GM19035 (cell line): ENCODE data around the gene VSTM1.

Experiments used
- ATAC-seq: cut with Tn5 transposase; IDR thresholded peaks from one replicate; pipeline ENCODE4 v1.9.1; 2021; ENCODE audit not compliant: unreplicated experiment

The VSTM1 gene

GRCh38 chr19:54013866-54014265, 49.8 kb downstream of the VSTM1 start:
- ATAC-seq, result no peak

- no peak for ATAC-seq
These were observed 52.0 kb downstream of the VSTM1 start for GRCh38 chr19:54011507-54012211.

GRCh38 chr19:54010474-54010873, 53.2 kb downstream of the VSTM1 start:
- ATAC-seq, result no peak

GRCh38 chr19:54009440-54009839, 54.3 kb downstream of the VSTM1 start:
- ATAC-seq, result no peak

- no peak for ATAC-seq
These were observed 61.0 kb downstream of the VSTM1 start for GRCh38 chr19:54002495-54003315.

GRCh38 chr19:54001496-54001895, 62.2 kb downstream of the VSTM1 start:
- no peak for ATAC-seq

- ATAC-seq, result no peak
These were observed 64.0 kb downstream of the VSTM1 start for GRCh38 chr19:53999694-54000093.

GRCh38 chr19:53998223-53998622, 65.5 kb downstream of the VSTM1 start:
- ATAC-seq, result no peak

- no peak for ATAC-seq
These were observed 68.9 kb downstream of the VSTM1 start for GRCh38 chr19:53994811-53995210.

- no peak for ATAC-seq
These were observed 70.2 kb downstream of the VSTM1 start for GRCh38 chr19:53993448-53993847.

- ATAC-seq, result no peak
These were observed 70.9 kb downstream of the VSTM1 start for GRCh38 chr19:53992815-53993214.

GRCh38 chr19:53992211-53992610, 71.5 kb downstream of the VSTM1 start:
- no peak for ATAC-seq

GRCh38 chr19:53991224-53992113, 72.2 kb downstream of the VSTM1 start, which contains the start of gene CACNG6:
Gene CACNG6, plus strand, starts transcription at chr19:53991637. Its CDS starts 1,241 bp downstream, at chr19:53992878.
- no peak for ATAC-seq
